Activated CD4-positive, CD25-positive, alpha-beta regulatory T cell treated with anti-CD3 and anti-CD28 coated beads, Interleukin-2, amount 50 U/mL, for 72 hours (primary cell): ENCODE measurements around the gene GINS2.

Experiments
- DNase-seq: peaks from one replicate; pipeline ENCODE4 v3.0.0; 2021

Gene GINS2

GRCh38 chr16:85715169-85716021 is 26.6 kb upstream of the GINS2 start:
- DNase-seq = no peak

GRCh38 chr16:85712801-85713200 is 24.0 kb upstream of the GINS2 start:
- DNase-seq = no peak

GRCh38 chr16:85711982-85712587 is 23.3 kb upstream of the GINS2 start:
- no peak for DNase-seq

GRCh38 chr16:85710732-85711131 is 22.0 kb upstream of the GINS2 start:
- DNase-seq = no peak

- DNase-seq = no peak
Measured at GRCh38 chr16:85709766-85710585, 21.2 kb upstream of the GINS2 start.

- DNase-seq = no peak
Measured at GRCh38 chr16:85708338-85708737, 19.6 kb upstream of the GINS2 start.

GRCh38 chr16:85707528-85708095 is 18.9 kb upstream of the GINS2 start:
- DNase-seq = no peak

GRCh38 chr16:85706449-85707034 is 17.8 kb upstream of the GINS2 start:
- no peak for DNase-seq

GRCh38 chr16:85704900-85705846 is 16.4 kb upstream of the GINS2 start:
- no peak for DNase-seq

GRCh38 chr16:85704011-85704410 is 15.3 kb upstream of the GINS2 start:
- DNase-seq = no peak

- no peak for DNase-seq
Measured at GRCh38 chr16:85699628-85700027, 10.9 kb upstream of the GINS2 start.

GRCh38 chr16:85698935-85699558 is 10.3 kb upstream of the GINS2 start:
- DNase-seq = no peak

GRCh38 chr16:85698459-85698891 is 9.7 kb upstream of the GINS2 start:
- DNase-seq = no peak

- DNase-seq = no peak
Measured at GRCh38 chr16:85697431-85697830, 8.7 kb upstream of the GINS2 start.

- DNase-seq = no peak
Measured at GRCh38 chr16:85696781-85697180, 8.0 kb upstream of the GINS2 start.

GRCh38 chr16:85695196-85696128 is 6.7 kb upstream of the GINS2 start:
- no peak for DNase-seq

GRCh38 chr16:85690469-85691064 is 1.8 kb upstream of the GINS2 start:
- no peak for DNase-seq

GRCh38 chr16:85689950-85690320 is 1.2 kb upstream of the GINS2 start:
- no peak for DNase-seq

GRCh38 chr16:85689285-85689949 is 663 bp upstream of the GINS2 start:
- no peak for DNase-seq
